ENCODE results near the gene DNAJB9. TPM values are rescaled to one million over a fixed set of nuclear protein-coding genes. Genes with fewer than 3 reads are reported as not detected.

Gene DNAJB9
- total RNA-seq: 23.6 TPM
- long read RNA-seq, transcript DNAJB9-201 (3 exons, 2,715 nt): major isoform, 67 of 70 reads
- long read RNA-seq, partial matches to known transcripts: 2 of 70 reads
- long read RNA-seq, other reads (novel, unspliced or antisense): 1 of 70 reads

GRCh38 chr7:108569381-108570145, at the start of gene DNAJB9, which contains the start of gene THAP5:
Gene DNAJB9, plus strand, starts transcription at chr7:108569874. Its CDS starts 1,853 bp downstream, at chr7:108571727.
Gene THAP5, minus strand, starts transcription at chr7:108569706. Its CDS starts 137 bp downstream, at chr7:108569569.
- peak; percentile 98 to 99 for ATAC-seq
- peak within 1 kb of the TSS; percentile 98 for H3K27ac ChIP-seq
- DNase-seq: peak; percentile 99
- intact Hi-C loops (cut with DNase I): no loop called here
- H3K4me3 ChIP-seq: peak within 1 kb of the TSS; percentile 91
- peaks cover 44% of the 10 kb centered on the region for H3K4me1 ChIP-seq
- no peaks in the 10 kb centered on the region for H3K27me3 ChIP-seq (ENCODE audit: low read depth)
- peaks cover 38% of the 10 kb centered on the region for H3K36me3 ChIP-seq
- H3K9me3 ChIP-seq: no peaks in the 10 kb centered on the region
- TF ChIP-seq, protein P1, sequence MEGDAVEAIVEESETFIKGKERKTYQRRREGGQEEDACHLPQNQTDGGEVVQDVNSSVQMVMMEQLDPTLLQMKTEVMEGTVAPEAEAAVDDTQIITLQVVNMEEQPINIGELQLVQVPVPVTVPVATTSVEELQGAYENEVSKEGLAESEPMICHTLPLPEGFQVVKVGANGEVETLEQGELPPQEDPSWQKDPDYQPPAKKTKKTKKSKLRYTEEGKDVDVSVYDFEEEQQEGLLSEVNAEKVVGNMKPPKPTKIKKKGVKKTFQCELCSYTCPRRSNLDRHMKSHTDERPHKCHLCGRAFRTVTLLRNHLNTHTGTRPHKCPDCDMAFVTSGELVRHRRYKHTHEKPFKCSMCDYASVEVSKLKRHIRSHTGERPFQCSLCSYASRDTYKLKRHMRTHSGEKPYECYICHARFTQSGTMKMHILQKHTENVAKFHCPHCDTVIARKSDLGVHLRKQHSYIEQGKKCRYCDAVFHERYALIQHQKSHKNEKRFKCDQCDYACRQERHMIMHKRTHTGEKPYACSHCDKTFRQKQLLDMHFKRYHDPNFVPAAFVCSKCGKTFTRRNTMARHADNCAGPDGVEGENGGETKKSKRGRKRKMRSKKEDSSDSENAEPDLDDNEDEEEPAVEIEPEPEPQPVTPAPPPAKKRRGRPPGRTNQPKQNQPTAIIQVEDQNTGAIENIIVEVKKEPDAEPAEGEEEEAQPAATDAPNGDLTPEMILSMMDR (IDR thresholded peaks at IDR 0.05): no peak

DNA sequence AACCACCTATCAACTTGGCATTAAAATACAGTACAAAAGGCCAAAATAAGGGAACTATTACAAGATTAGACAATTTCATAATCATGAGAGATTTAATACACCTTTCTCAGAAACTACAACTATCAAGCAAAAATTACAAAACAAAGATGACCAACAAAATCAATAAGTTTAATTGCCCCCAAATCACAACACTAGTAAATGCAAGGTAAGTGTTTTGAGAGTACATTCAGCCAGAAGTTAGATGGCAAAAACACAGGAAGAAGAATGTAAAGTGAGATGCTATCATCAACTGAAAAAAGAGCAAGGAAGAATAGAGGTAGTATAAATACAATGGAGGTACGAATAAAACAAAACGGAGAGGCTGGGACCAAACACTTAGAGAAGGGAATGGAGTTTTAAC, 46.9 kb upstream of the DNAJB9 start:
- no peak overlapping the region for H3K4me3 ChIP-seq
- DNase-seq: no peak
- H3K9me3 ChIP-seq: no peaks in the 10 kb centered on the region
- H3K36me3 ChIP-seq: peaks cover 13% of the 10 kb centered on the region
- intact Hi-C loops (cut with DNase I): no loop called here
- H3K4me1 ChIP-seq: peaks cover 30% of the 10 kb centered on the region
- no peak overlapping the region for H3K27ac ChIP-seq
- ATAC-seq: no peak
- H3K27me3 ChIP-seq (ENCODE audit: low read depth): no peaks in the 10 kb centered on the region
- TF ChIP-seq, protein P1 (IDR thresholded peaks at IDR 0.05): no peak

- peak overlapping the region; percentile 74 for H3K4me3 ChIP-seq
- H3K4me1 ChIP-seq: peaks cover 30% of the 10 kb centered on the region
- ATAC-seq: peak; percentile 84
- H3K27me3 ChIP-seq (ENCODE audit: low read depth): no peaks in the 10 kb centered on the region
- intact Hi-C loops (cut with DNase I): no loop called here
- H3K36me3 ChIP-seq: no peaks in the 10 kb centered on the region
- H3K27ac ChIP-seq: peak overlapping the region; percentile 98
- DNase-seq: no peak
- TF ChIP-seq, protein P1 (IDR thresholded peaks at IDR 0.05): no peak
- H3K9me3 ChIP-seq: no peaks in the 10 kb centered on the region
These were observed 44.2 kb upstream of the DNAJB9 start for GRCh38 chr7:108525327-108525984.

DNA sequence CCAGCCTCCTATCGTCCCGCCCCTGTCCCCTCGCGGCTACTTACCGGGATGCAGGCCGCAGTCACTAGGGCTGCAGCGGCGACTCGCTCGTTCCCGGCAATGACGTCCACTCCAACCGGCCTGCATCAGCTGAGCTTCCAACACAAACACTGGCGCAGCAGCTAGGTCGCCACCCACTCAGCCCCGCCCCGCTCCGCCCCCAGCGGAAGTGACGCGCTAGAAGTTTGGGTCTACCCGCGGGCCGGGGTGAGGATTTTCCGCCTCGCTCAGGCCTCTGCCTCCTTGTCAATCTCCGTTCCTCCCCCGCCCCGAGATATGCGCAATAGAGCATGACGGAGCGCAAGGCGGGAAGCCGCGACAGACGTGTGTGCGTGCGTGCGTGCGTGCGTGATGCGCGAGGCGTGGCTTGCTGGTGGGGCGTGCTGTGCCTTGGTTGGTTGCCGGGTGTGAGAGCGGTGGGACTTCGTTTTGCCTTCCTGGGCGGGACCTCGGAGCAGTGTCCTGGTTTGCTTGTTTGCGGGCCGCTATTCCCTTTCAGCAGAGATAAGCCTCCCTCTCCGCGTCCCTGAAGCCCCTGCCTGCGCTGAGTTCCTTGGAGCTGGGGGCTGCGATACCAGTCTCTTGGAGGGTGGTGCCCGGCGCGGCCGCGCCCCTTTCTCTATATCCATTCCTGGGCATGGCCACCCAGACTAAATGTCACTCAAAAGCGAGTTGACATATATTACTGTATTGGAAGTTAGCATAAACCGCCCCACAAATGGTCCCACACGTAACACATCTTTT, 43.5 kb upstream of the DNAJB9 start, which contains the start of gene PNPLA8:
Gene PNPLA8, minus strand, starts transcription at position 151 of the 783 bp plus-strand sequence. CDS start 10,644 bp downstream, outside the sequence.
- peak; percentile 96 to 98 for ATAC-seq
- peaks cover 30% of the 10 kb centered on the region for H3K4me1 ChIP-seq
- H3K9me3 ChIP-seq: no peaks in the 10 kb centered on the region
- intact Hi-C loops (cut with DNase I): no loop called here
- H3K27ac ChIP-seq: peak within 1 kb of the TSS; percentile 98
- H3K4me3 ChIP-seq: peak within 1 kb of the TSS; percentile 74
- peak; percentile 100 for DNase-seq
- no peaks in the 10 kb centered on the region for H3K27me3 ChIP-seq (ENCODE audit: low read depth)
- TF ChIP-seq, protein P1 (IDR thresholded peaks at IDR 0.05): no peak
- no peaks in the 10 kb centered on the region for H3K36me3 ChIP-seq

DNA sequence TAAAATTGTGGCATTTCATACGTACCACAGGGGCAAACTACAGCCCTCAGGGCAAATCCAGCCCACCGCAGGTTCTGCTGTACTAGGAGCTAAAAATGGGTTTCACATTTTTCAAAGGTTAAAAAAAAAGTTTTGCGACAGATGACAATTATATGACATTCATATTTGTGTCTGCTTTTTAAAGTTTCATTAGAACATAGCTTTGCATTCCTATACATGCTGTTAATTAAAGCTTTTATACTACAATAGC, 43.0 kb upstream of the DNAJB9 start:
- ATAC-seq (no peak), DNase-seq (no peak)
- TF ChIP-seq, protein P1 (IDR thresholded peaks at IDR 0.05): no peak
- intact Hi-C loops (cut with DNase I): no loop called here
- Histone ChIP-seq H3K27ac (peak overlapping the region; percentile 98), H3K4me1 (peaks cover 30% of the 10 kb centered on the region), H3K4me3 (peak overlapping the region; percentile 74), H3K9me3 (no peaks in the 10 kb centered on the region), H3K27me3 (ENCODE audit: low read depth) (no peaks in the 10 kb centered on the region), H3K36me3 (no peaks in the 10 kb centered on the region)
